ENCODE measurements around the gene P2RX7. TPM values are rescaled to one million over a fixed set of nuclear protein-coding genes. Genes with fewer than 3 reads are reported as not detected.
"Not testable (repeated sequence)": the region's sequence is repeated elsewhere in the genome, so short reads cannot be mapped to it uniquely, and the experiment has no call there.

Gene P2RX7
- total RNA-seq, 1 donor from 2014 or later: 1.2 TPM

GRCh38 chr12:121198949-121199348 is 66.3 kb downstream of the P2RX7 start:
- no peak for FAIRE-seq
- no peak for DNase-seq (ENCODE audit: low spot score in 2 of 2)

GRCh38 chr12:121201140-121201539 is 68.5 kb downstream of the P2RX7 start:
- DNase-seq (ENCODE audit: low spot score in 2 of 2); FAIRE-seq: not testable (repeated sequence)

- FAIRE-seq (no peak), DNase-seq (ENCODE audit: low spot score in 2 of 2) (no peak)
These were observed 70.0 kb downstream of the P2RX7 start for GRCh38 chr12:121202407-121203355.

- no peak for DNase-seq (ENCODE audit: low spot score in 2 of 2)
- FAIRE-seq: no peak
These were observed 70.8 kb downstream of the P2RX7 start for GRCh38 chr12:121203482-121203881.

- DNase-seq (ENCODE audit: low spot score in 2 of 2): no peak
- no peak for FAIRE-seq
These were observed 72.8 kb downstream of the P2RX7 start for GRCh38 chr12:121205491-121205890.

GRCh38 chr12:121208571-121208970 is 75.9 kb downstream of the P2RX7 start:
- not testable (repeated sequence) for DNase-seq (ENCODE audit: low spot score in 2 of 2); FAIRE-seq

GRCh38 chr12:121209221-121209620 is 76.5 kb downstream of the P2RX7 start:
- FAIRE-seq: no peak
- no peak for DNase-seq (ENCODE audit: low spot score in 2 of 2)

GRCh38 chr12:121209624-121210572 is 77.2 kb downstream of the P2RX7 start, which contains the start of gene P2RX4:
Gene P2RX4 (plus strand): TSS chr12:121210129. CDS start chr12:121210165, 36 bp downstream.
- DNase-seq (ENCODE audit: low spot score in 2 of 2) (peak; percentile 80 to 82), FAIRE-seq (no peak)

GRCh38 chr12:121212875-121213274 is 80.2 kb downstream of the P2RX7 start:
- no peak for FAIRE-seq
- no peak for DNase-seq (ENCODE audit: low spot score in 2 of 2)

- FAIRE-seq (no peak), DNase-seq (ENCODE audit: low spot score in 2 of 2) (no peak)
These were observed 81.6 kb downstream of the P2RX7 start for GRCh38 chr12:121214166-121214777.

- FAIRE-seq (no peak), DNase-seq (ENCODE audit: low spot score in 2 of 2) (no peak)
These were observed 82.4 kb downstream of the P2RX7 start for GRCh38 chr12:121214855-121215745.

GRCh38 chr12:121216102-121216501 is 83.4 kb downstream of the P2RX7 start:
- DNase-seq (ENCODE audit: low spot score in 2 of 2) (no peak), FAIRE-seq (no peak)

GRCh38 chr12:121217063-121217462 is 84.4 kb downstream of the P2RX7 start:
- FAIRE-seq: no peak

GRCh38 chr12:121217761-121218160 is 85.1 kb downstream of the P2RX7 start:
- no peak for DNase-seq (ENCODE audit: low spot score in 2 of 2)
- FAIRE-seq: no peak

More at GRCh38 chr12:121217063-121217462, 84.4 kb downstream of the P2RX7 start:
- DNase-seq (ENCODE audit: low spot score in 2 of 2): no peak

- no peak for DNase-seq (ENCODE audit: low spot score in 2 of 2)
- FAIRE-seq: no peak
These were observed 86.1 kb downstream of the P2RX7 start for GRCh38 chr12:121218588-121219352.

GRCh38 chr12:121219353-121219986 is 86.8 kb downstream of the P2RX7 start:
- FAIRE-seq: no peak

GRCh38 chr12:121222847-121223246 is 90.2 kb downstream of the P2RX7 start:
- DNase-seq (ENCODE audit: low spot score in 2 of 2): no peak
- FAIRE-seq: no peak

More at GRCh38 chr12:121219353-121219986, 86.8 kb downstream of the P2RX7 start:
- DNase-seq (ENCODE audit: low spot score in 2 of 2): no peak

Measured in frontal cortex (tissue), 4 donors.